ENCODE measurements around the gene PPP1R14B. TPM values are rescaled to one million over a fixed set of nuclear protein-coding genes. Genes with fewer than 3 reads are reported as not detected.

Gene PPP1R14B
- total RNA-seq, 2 donors from 2014 or later: 113 to 234 TPM

DNA sequence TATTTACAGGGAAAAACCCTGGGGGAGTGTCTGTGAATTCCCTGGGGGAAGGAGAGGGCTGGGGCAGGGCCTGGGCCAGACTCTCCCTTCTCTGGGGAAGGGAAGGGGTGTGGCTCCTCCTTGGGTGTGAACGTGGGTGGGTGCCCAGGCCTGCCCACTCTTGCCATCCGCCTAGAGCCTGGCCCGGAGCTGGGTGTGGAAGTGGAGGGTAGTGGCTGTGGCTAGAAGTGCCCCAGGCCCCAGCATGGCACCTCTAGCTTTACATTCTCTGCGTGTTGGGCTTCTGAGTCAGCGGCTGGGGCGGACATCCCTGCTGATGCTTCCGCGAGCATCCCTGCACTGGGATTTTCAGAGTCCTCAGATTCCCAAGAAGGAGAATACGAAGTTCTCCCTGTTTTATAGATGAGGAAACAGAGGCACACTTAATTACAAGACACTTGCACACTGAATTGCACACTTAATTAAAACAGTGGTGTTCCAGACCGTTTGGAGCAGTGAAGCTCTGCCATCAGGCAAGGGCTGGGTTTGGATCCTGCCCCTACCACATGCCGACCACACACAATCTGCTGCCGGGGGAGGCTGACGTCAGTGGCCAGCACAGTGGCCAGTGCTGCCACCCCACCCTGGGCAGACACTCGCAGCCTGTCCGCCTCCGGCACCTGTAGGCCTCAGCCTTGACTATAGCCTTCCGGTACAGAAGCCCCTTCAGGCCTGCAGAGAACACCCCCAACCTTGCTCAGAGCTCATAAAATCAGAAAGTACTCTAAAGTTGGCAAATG is 30.1 kb upstream of the PPP1R14B start:
- Histone ChIP-seq H3K9me3 (no peaks in the 10 kb centered on the region), H3K4me3 (no peak overlapping the region), H3K27ac (peak overlapping the region; percentile 68), H3K27me3 (no peaks in the 10 kb centered on the region), H3K36me3 (no peaks in the 10 kb centered on the region), H3K4me1 (peaks cover 11% of the 10 kb centered on the region), H3K9ac (ENCODE audit: low read depth in 2 of 2, low read length in 2 of 2) (peak overlapping the region; percentile 32 to 41)
- TF ChIP-seq, protein P1, sequence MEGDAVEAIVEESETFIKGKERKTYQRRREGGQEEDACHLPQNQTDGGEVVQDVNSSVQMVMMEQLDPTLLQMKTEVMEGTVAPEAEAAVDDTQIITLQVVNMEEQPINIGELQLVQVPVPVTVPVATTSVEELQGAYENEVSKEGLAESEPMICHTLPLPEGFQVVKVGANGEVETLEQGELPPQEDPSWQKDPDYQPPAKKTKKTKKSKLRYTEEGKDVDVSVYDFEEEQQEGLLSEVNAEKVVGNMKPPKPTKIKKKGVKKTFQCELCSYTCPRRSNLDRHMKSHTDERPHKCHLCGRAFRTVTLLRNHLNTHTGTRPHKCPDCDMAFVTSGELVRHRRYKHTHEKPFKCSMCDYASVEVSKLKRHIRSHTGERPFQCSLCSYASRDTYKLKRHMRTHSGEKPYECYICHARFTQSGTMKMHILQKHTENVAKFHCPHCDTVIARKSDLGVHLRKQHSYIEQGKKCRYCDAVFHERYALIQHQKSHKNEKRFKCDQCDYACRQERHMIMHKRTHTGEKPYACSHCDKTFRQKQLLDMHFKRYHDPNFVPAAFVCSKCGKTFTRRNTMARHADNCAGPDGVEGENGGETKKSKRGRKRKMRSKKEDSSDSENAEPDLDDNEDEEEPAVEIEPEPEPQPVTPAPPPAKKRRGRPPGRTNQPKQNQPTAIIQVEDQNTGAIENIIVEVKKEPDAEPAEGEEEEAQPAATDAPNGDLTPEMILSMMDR (IDR thresholded peaks at IDR 0.05): no peak
- peak; percentile 85 for DNase-seq
- intact Hi-C loops (cut with DNase I): no loop called here

DNA sequence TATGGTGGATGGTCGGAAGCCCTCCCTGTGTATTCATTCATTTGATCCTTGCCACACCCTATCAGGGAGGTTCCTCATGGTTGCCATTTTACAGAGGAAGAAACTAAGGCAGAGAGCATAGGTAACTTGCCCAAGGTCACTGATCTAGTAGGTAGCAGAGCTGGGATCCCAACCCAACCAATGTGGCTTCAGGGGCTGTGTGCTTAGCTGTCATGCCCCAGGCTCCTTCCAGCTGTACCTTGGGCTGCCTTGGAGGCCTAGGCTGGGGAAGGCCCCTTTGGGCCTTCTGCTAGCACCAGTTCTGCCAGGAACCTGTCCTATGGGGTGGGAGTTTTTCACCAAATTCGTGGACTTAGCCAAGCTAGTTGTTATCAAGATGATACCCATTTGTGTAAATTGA is 29.1 kb upstream of the PPP1R14B start:
- no peak for DNase-seq
- intact Hi-C loops (cut with DNase I): no loop called here
- no peak overlapping the region for H3K27ac ChIP-seq
- no peaks in the 10 kb centered on the region for H3K27me3 ChIP-seq
- TF ChIP-seq, protein P1 (IDR thresholded peaks at IDR 0.05): no peak
- H3K36me3 ChIP-seq: no peaks in the 10 kb centered on the region
- no peaks in the 10 kb centered on the region for H3K9me3 ChIP-seq
- H3K4me1 ChIP-seq: peaks cover 11% of the 10 kb centered on the region
- H3K4me3 ChIP-seq: no peak overlapping the region
- H3K9ac ChIP-seq (ENCODE audit: low read depth in 2 of 2, low read length in 2 of 2): no peak overlapping the region

DNA sequence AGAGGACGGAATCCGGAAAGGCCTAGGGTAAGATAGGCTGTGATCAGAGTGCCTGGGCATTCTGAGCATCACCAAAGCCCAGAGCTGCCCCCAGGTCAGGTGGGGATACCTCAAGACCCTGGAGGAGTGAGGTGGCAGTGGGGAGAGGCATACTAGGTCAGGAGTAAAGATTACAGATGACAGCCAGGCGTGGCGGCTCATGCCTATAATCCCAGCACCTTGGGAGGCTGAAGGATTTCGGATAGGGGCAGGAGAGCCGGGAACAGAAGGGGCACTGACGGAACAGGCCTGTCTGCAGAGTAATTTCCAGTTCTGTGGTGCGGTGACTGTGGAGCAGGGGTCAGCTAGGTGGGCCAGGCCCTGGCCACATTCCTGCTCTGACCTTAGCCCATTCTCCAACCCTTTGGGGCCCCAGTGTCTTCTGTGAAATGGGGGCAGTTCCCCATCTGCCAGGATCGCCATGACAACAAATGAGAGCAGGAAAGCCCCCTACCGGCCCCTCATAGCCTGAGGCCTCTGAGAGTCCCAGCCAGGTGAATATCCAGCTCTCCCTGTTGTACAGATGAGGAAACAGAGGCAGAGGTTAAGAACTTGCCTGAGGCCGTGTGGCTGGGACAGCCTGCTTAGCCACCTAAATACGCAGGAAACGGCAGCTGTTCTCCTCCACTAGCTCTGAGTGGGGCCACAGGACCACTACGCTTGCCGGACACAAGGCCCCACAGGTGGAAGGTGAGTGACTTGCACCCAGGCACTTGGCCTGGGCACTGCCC is 28.5 kb upstream of the PPP1R14B start:
- Histone ChIP-seq H3K9me3 (no peaks in the 10 kb centered on the region), H3K4me3 (no peak overlapping the region), H3K9ac (ENCODE audit: low read depth in 2 of 2, low read length in 2 of 2) (no peak overlapping the region), H3K27ac (no peak overlapping the region), H3K36me3 (no peaks in the 10 kb centered on the region), H3K4me1 (peaks cover 11% of the 10 kb centered on the region), H3K27me3 (no peaks in the 10 kb centered on the region)
- DNase-seq: no peak
- intact Hi-C loops (cut with DNase I): no loop called here
- TF ChIP-seq, protein P1 (IDR thresholded peaks at IDR 0.05): no peak

DNA sequence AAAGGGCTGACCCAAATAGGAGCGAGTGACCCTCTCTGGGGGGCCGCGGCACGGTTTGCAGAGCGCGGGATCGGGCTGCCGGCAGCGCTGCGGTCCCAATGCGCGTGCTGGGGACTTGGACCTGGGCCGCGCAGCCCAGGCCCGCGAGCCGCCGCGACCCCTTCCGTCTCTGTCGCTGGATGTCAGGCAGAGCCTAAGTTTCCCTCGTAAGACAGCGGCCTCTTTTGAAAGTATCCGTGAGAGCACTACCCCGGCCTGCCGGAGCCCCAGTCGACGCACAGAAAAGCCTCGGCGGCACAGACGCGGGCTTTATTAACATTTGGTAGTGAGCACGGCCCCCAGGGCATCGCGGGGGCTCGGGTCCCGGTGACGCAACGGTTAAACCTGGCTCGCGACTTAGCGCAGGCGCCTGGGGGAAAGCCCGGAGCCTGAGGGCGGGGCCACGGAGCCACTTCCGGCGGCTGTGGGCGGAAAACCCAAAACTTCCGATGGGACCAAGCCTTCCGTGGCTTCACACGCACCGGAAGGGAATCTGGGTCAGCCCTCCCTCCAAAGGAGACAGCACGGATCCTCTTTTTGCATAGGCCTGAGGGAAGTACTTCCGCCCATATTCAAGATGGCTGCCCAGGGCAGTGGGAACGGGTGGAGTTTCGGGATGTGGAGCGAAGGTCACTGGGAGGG is 22.9 kb upstream of the PPP1R14B start:
- peak overlapping the region; percentile 98 for H3K27ac ChIP-seq
- intact Hi-C loops (cut with DNase I): loop anchor here (2.0 kb wide), 1 partner anchor 33 kb away; no protein-coding TSS in a partner anchor
- DNase-seq: peak; percentile 97
- TF ChIP-seq, protein P1 (IDR thresholded peaks at IDR 0.05): no peak
- H3K9ac ChIP-seq (ENCODE audit: low read depth in 2 of 2, low read length in 2 of 2): peak overlapping the region; percentile 80 to 94
- peaks cover 10% of the 10 kb centered on the region for H3K36me3 ChIP-seq
- peaks cover 27% of the 10 kb centered on the region for H3K4me1 ChIP-seq
- peak overlapping the region; percentile 67 for H3K4me3 ChIP-seq
- H3K9me3 ChIP-seq: no peaks in the 10 kb centered on the region
- H3K27me3 ChIP-seq: no peaks in the 10 kb centered on the region

DNA sequence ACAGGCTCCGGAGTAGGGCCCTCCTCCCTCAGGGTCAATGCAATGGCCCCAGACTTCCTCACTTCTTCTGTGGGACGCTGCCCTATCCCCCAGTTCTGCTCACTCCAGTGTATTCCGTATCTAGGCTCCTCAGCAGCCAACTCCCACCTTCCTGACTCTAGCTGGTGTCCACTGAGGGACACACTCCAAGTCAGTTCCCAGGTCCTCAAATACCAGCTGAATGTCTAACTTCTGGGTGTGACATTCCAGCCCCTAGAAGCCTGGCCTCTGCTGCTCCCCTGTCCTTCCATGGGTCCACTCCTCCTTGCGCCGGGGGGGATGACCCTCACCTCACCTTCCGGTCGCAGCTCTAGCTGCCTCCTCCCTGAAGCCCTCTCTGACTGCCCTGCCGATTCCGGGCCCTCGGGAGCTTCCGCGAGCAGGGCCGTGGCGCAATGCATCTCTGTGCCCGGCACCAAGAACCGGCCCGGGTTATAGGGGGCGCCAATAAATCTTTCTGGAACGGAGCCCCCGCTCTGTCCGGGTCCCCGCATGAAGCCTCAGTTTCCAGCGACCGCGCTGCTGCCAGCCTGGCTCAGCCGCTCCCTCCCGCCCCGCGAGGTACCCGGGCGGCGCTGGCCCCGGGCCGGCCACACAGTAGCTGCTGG is 22.3 kb upstream of the PPP1R14B start:
- H3K27me3 ChIP-seq: no peaks in the 10 kb centered on the region
- TF ChIP-seq, protein P1 (IDR thresholded peaks at IDR 0.05): no peak
- H3K4me3 ChIP-seq: peak overlapping the region; percentile 67
- peaks cover 16% of the 10 kb centered on the region for H3K36me3 ChIP-seq
- H3K4me1 ChIP-seq: peaks cover 27% of the 10 kb centered on the region
- intact Hi-C loops (cut with DNase I): loop anchor here (2.0 kb wide), 1 partner anchor 34 kb away; no protein-coding TSS in a partner anchor
- peak; percentile 71 for DNase-seq
- peak overlapping the region; percentile 80 to 94 for H3K9ac ChIP-seq (ENCODE audit: low read depth in 2 of 2, low read length in 2 of 2)
- peak overlapping the region; percentile 98 for H3K27ac ChIP-seq
- H3K9me3 ChIP-seq: no peaks in the 10 kb centered on the region
